Prostate gland (tissue), 2 donors: ENCODE data around the gene SSH2.
"Not testable (repeated sequence)": the region's sequence is repeated elsewhere in the genome, so short reads cannot be mapped to it uniquely, and the experiment has no call there.

Experiments used
- POLR2AphosphoS5 ChIP-seq: sonication (generic); formaldehyde crosslinking; IDR thresholded peaks from one replicate; pipeline ENCODE4 v1.6.1; 2017; ENCODE audit warnings: antibody characterized with exemption
- TF ChIP-seq, protein P1 (sequence below), 4 experiments: fragments of 200-600 bp in 2 of 4; fragments of 450-650 bp in 2 of 4; sonication (generic) in 2 of 4; IDR thresholded peaks; 1 replicate in 3 of 4; 2 replicates in 1 of 4; pipeline ENCODE4 v1.5.1; 2016 to 2019; ENCODE audit warnings: antibody characterized with exemption in 4 of 4, mild to moderate bottlenecking in 2 of 4, moderate library complexity in 2 of 4

DNA sequence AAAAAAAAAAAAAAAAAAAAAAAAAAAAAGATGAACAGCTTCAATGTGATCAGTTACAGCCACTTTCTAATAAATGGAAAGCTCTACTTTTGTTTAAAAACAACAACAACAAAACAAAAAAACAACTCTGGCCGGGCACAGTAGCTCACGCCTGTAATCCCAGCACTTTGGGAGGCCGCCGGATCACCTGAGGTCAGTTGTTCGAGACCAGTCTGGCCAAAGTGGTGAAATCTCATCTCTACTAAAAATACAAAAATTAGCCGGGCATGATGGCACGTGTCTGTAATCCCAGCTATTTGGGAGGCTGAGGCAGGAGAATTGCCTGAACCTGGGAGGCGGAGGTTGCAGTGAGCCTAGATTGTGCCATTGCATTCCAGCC is 150.2 kb downstream of the SSH2 start:
- not testable (repeated sequence) for TF ChIP-seq POLR2AphosphoS5
- TF ChIP-seq, protein P1, sequence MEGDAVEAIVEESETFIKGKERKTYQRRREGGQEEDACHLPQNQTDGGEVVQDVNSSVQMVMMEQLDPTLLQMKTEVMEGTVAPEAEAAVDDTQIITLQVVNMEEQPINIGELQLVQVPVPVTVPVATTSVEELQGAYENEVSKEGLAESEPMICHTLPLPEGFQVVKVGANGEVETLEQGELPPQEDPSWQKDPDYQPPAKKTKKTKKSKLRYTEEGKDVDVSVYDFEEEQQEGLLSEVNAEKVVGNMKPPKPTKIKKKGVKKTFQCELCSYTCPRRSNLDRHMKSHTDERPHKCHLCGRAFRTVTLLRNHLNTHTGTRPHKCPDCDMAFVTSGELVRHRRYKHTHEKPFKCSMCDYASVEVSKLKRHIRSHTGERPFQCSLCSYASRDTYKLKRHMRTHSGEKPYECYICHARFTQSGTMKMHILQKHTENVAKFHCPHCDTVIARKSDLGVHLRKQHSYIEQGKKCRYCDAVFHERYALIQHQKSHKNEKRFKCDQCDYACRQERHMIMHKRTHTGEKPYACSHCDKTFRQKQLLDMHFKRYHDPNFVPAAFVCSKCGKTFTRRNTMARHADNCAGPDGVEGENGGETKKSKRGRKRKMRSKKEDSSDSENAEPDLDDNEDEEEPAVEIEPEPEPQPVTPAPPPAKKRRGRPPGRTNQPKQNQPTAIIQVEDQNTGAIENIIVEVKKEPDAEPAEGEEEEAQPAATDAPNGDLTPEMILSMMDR (IDR thresholded peaks at IDR 0.05): not testable (repeated sequence)
